ENCODE data around the gene EGF. TPM values are rescaled to one million over a fixed set of nuclear protein-coding genes. Genes with fewer than 3 reads are reported as not detected.

Gene EGF
- total and polyA plus RNA-seq, 10 donors = 0.03 to 2.5 (median 0.88) TPM; not detected in 1

DNA sequence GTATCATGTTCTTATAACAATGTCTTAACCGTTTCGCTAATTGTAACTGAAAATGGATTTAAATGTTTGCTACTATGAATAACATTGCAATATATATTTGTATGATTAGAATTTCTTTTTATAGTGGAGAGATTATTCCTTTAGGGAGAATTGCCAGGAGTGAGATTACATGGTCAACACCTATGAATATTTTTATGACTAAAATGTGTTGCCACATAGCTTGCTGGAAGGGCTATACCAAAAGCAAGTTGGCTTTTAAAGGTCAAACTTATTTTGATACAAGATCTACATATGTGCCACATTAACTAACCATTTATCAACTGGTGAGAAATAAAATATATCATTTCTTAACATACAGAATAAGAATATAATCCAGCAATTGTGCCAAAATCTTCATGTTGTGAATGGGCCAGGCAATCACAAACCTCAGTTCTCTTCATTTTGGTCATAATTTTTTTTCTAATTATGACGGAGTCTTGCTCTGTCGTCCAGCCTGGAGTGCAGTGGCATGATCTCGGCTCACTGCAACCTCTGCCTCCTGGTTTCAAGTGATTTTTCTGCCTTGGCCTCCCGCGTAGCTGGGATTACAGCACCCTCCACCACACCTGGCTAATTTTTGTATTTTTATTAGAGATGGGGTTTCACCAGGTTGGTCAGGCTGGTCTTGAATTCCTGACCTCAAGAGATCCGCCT is 10.0 kb upstream of the EGF start:
- no peak overlapping the region for H3K4me3 ChIP-seq
- peaks cover 0 to 7% (median 0%) of the 10 kb centered on the region in 7 donors for H3K27me3 ChIP-seq (replicated peaks in 1 of 7)
- H3K9me3 ChIP-seq = peaks cover 0 to 9% (median 0%) of the 10 kb centered on the region in 8 donors
- 89 to 97% (median 92%) methylated on average over 8 of the region's 8 CpGs for WGBS, 5 donors
- no peaks in the 10 kb centered on the region for H3K36me3 ChIP-seq
- H3K4me1 ChIP-seq = no peaks in the 10 kb centered on the region
- H3K27ac ChIP-seq = no peak overlapping the region
- TF ChIP-seq POLR2A (IDR thresholded peaks at IDR 0.05) = no peak
- no peak for TF ChIP-seq POLR2AphosphoS5 (IDR thresholded peaks at IDR 0.05)
- TF ChIP-seq, protein P1, sequence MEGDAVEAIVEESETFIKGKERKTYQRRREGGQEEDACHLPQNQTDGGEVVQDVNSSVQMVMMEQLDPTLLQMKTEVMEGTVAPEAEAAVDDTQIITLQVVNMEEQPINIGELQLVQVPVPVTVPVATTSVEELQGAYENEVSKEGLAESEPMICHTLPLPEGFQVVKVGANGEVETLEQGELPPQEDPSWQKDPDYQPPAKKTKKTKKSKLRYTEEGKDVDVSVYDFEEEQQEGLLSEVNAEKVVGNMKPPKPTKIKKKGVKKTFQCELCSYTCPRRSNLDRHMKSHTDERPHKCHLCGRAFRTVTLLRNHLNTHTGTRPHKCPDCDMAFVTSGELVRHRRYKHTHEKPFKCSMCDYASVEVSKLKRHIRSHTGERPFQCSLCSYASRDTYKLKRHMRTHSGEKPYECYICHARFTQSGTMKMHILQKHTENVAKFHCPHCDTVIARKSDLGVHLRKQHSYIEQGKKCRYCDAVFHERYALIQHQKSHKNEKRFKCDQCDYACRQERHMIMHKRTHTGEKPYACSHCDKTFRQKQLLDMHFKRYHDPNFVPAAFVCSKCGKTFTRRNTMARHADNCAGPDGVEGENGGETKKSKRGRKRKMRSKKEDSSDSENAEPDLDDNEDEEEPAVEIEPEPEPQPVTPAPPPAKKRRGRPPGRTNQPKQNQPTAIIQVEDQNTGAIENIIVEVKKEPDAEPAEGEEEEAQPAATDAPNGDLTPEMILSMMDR (IDR thresholded peaks at IDR 0.05 in 8 of 11, conservative IDR thresholded peaks at IDR 0.05 in 3 of 11) = no peak
- no peak for DNase-seq
- intact Hi-C loops (cut with DNase I; ENCODE audit: low total_unique reads) = no loop called here

- no peaks in the 10 kb centered on the region for H3K4me1 ChIP-seq
- no peak overlapping the region for H3K4me3 ChIP-seq
- no peaks in the 10 kb centered on the region for H3K36me3 ChIP-seq
- H3K27ac ChIP-seq = no peak overlapping the region
- peaks cover 0 to 4% (median 0%) of the 10 kb centered on the region in 7 donors for H3K27me3 ChIP-seq (replicated peaks in 1 of 7)
- intact Hi-C loops (cut with DNase I; ENCODE audit: low total_unique reads) = no loop called here
- 80 to 90% (median 85%) methylated on average over 1 of the region's 1 CpG for WGBS, 5 donors
- no peak for DNase-seq
- TF ChIP-seq, protein P1 (IDR thresholded peaks at IDR 0.05 in 8 of 11, conservative IDR thresholded peaks at IDR 0.05 in 3 of 11) = no peak
- no peak for TF ChIP-seq POLR2AphosphoS5 (IDR thresholded peaks at IDR 0.05)
- TF ChIP-seq POLR2A (IDR thresholded peaks at IDR 0.05) = no peak
- no peaks in the 10 kb centered on the region for H3K9me3 ChIP-seq
Measured at GRCh38 chr4:109908731-109909130, 4.0 kb upstream of the EGF start.

DNA sequence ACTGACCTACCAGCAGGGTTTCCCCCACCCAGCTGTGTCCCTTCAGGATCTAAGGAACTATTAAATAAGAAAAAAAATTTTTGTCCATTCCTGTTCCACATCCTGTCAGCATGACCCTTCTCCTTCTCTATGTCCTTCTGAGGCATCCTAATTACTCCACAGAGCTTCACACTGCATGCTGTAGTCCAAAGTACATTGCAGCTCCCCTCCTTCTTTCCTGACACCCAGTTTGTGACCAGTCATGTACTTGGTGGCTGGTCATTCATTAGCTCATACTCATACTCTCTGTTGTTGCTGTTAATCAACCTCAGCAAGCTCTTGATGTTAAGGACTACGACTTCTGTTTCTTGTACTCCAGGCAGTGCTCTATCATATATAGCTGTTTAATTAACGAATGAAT is 2.4 kb upstream of the EGF start:
- H3K27me3 ChIP-seq (replicated peaks in 1 of 7) = peaks cover 0 to 4% (median 0%) of the 10 kb centered on the region in 7 donors
- H3K4me1 ChIP-seq = no peaks in the 10 kb centered on the region
- TF ChIP-seq POLR2AphosphoS5 (IDR thresholded peaks at IDR 0.05) (no peak), POLR2A (IDR thresholded peaks at IDR 0.05) (no peak)
- TF ChIP-seq, protein P1 (IDR thresholded peaks at IDR 0.05 in 8 of 11, conservative IDR thresholded peaks at IDR 0.05 in 3 of 11) = no peak
- no peak for DNase-seq
- WGBS, 5 donors = 76 to 83% (median 81%) methylated on average over 2 of the region's 2 CpGs
- no peak overlapping the region for H3K4me3 ChIP-seq
- no peaks in the 10 kb centered on the region for H3K36me3 ChIP-seq
- H3K9me3 ChIP-seq = no peaks in the 10 kb centered on the region
- no peak overlapping the region for H3K27ac ChIP-seq
- intact Hi-C loops (cut with DNase I; ENCODE audit: low total_unique reads) = no loop called here

DNA sequence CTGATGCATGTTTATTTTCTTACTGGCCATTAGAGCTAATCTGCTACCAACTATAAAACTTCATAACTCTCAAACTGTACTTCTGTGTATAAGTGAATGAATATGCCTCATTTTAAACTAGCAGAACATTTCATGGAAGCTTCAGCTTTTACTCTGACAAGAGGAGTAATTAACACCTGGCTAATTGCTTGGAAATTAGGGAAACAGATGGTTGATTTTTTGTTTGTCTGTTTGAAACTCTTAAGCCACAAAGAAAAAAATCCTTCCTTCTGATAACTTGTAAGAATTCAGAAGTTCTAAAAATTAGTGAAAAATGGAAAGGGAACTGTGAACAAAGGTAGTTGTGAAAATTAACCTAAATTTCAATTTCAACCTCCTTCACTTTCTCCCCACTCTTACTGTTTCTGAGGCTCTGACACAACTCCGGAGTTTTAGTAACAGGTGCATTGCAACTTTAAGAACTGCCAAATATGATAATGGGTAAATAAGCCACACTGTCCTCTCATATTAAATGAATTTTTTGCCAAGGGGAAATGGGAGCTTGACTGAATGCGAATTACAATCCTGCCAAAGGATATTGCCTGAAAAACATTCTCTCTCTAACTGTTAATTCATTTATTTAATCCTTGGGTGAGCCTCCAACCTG is 1.0 kb downstream of the EGF start:
- Histone ChIP-seq H3K27ac (no peak overlapping the region), H3K9me3 (no peaks in the 10 kb centered on the region), H3K36me3 (no peaks in the 10 kb centered on the region), H3K4me1 (no peaks in the 10 kb centered on the region), H3K4me3 (no peak overlapping the region), H3K27me3 (replicated peaks in 1 of 7) (peaks cover 0 to 4% (median 0%) of the 10 kb centered on the region in 7 donors)
- DNase-seq = no peak
- WGBS, 5 donors = 66 to 87% (median 75%) methylated on average over 2 of the region's 2 CpGs
- no peak for TF ChIP-seq POLR2AphosphoS5 (IDR thresholded peaks at IDR 0.05)
- TF ChIP-seq, protein P1 (IDR thresholded peaks at IDR 0.05 in 8 of 11, conservative IDR thresholded peaks at IDR 0.05 in 3 of 11) = no peak
- TF ChIP-seq POLR2A (IDR thresholded peaks at IDR 0.05) = no peak
- intact Hi-C loops (cut with DNase I; ENCODE audit: low total_unique reads) = no loop called here
